Activated gamma-delta T cell treated with Interleukin-2 at 50 U/mL for 16 hours (primary cell): ENCODE results near the gene MCAM.

ENCODE experiments used
- DNase-seq: peaks from one replicate; pipeline ENCODE4 v3.0.0-alpha.2; 2020

The MCAM gene

GRCh38 chr11:119305556-119306372, 11.2 kb downstream of the MCAM start:
- no peak for DNase-seq

- no peak for DNase-seq
These were observed 13.7 kb downstream of the MCAM start for GRCh38 chr11:119303227-119303718.

GRCh38 chr11:119300198-119300964, 16.5 kb downstream of the MCAM start:
- no peak for DNase-seq

- DNase-seq, result no peak
These were observed 17.5 kb downstream of the MCAM start for GRCh38 chr11:119299416-119299815.

- no peak for DNase-seq
These were observed 18.2 kb downstream of the MCAM start for GRCh38 chr11:119298726-119299125.

- DNase-seq, result no peak
These were observed 19.0 kb downstream of the MCAM start for GRCh38 chr11:119297938-119298337.

GRCh38 chr11:119295178-119295577, 21.8 kb downstream of the MCAM start:
- DNase-seq, result no peak

- DNase-seq, result no peak
These were observed 23.5 kb downstream of the MCAM start for GRCh38 chr11:119293461-119293860.

GRCh38 chr11:119290894-119291497, 25.9 kb downstream of the MCAM start:
- no peak for DNase-seq

- DNase-seq, result no peak
These were observed 28.7 kb downstream of the MCAM start for GRCh38 chr11:119288219-119288618.

- no peak for DNase-seq
These were observed 31.5 kb downstream of the MCAM start for GRCh38 chr11:119285431-119285830.

- DNase-seq, result peak; percentile 11
These were observed 32.4 kb downstream of the MCAM start for GRCh38 chr11:119284344-119285157.

- no peak for DNase-seq
These were observed 34.4 kb downstream of the MCAM start for GRCh38 chr11:119282495-119282894.

GRCh38 chr11:119277660-119278059, 39.3 kb downstream of the MCAM start:
- no peak for DNase-seq

GRCh38 chr11:119273721-119274120, 43.2 kb downstream of the MCAM start:
- no peak for DNase-seq

- DNase-seq, result no peak
These were observed 49.3 kb downstream of the MCAM start for GRCh38 chr11:119267645-119268044.

- DNase-seq, result no peak
These were observed 50.2 kb downstream of the MCAM start for GRCh38 chr11:119266517-119267255.

GRCh38 chr11:119266063-119266462, 50.9 kb downstream of the MCAM start:
- DNase-seq, result no peak

- no peak for DNase-seq
These were observed 53.5 kb downstream of the MCAM start for GRCh38 chr11:119263352-119263940.

- no peak for DNase-seq
These were observed 54.1 kb downstream of the MCAM start for GRCh38 chr11:119262668-119263351.

- no peak for DNase-seq
These were observed 57.9 kb downstream of the MCAM start for GRCh38 chr11:119258983-119259382.
